Measurements from ENCODE around the gene SPTBN1.

The SPTBN1 gene

GRCh38 chr2:54531558-54531957 lies 75.4 kb downstream of the SPTBN1 start:
- no peak for DNase-seq

GRCh38 chr2:54534221-54534620 lies 78.1 kb downstream of the SPTBN1 start:
- no peak for DNase-seq

- no peak for DNase-seq
Measured at GRCh38 chr2:54534625-54535024, 78.5 kb downstream of the SPTBN1 start.

DNA sequence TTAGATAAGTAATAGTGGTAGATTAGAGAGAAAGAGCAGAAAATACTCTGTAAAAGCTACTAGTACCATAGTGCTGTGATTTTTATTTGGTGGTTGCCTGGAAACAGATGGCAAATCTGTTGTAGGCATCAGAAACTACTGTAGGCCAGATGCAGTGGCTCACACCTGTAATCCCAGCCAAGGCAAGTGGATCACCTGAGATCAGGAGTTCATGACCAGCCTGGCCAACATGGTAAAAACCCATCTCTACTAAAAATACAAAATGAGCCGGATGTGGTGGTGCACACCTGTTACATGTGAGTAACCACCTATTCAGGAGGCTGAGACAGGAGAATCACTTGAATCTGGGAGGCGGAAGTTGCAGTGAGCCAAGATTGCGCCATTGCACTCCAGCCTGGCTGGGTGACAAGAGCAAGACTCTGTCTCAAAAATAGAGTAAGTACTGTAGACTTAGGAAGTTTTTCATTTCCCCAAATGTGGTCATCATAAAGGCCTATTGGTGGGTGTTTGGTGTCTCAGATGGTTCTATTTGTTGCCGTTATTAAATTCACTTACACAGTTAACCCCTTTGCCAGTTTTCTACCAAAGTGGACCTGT lies 79.6 kb downstream of the SPTBN1 start:
- no peak for DNase-seq

DNA sequence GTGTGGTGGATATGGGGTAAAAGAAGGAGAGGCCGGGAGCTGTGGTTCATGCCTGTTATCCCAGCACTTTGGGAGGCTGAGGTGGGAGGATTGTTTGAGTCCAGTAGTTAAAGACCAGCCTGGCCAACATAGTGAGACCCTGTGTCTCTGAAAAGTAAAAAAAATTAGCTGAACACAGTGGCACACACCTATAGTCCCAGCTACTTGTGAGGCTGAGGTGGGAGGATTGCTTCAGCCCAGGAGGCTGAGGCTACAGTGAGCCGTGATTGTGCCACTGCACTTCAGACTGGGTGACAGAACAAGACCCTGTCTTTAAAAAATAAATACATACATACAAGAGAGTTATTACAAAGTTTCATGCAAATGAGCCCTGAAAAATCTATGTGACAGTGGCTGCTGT lies 80.6 kb downstream of the SPTBN1 start:
- DNase-seq = no peak

- DNase-seq = no peak
Measured at GRCh38 chr2:54538537-54538936, 82.4 kb downstream of the SPTBN1 start.

DNA sequence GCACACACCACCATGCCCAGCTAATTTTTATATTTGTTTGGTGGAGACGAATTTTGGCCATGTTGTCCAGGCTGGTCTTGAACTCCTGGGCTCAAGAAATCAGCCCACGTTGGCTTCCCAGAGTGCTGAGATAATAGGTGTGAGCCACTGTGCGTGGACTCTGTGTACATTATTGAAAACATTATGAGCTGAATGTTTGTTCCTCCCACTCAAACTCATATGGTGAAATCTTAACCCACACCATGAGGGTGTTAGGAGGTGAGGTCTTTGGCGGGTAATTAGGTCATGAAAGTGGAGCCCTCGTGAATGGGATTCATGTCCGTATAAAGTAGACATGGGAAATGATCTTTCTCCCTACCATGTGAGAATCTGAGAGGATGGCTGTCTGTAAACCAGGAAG lies 83.6 kb downstream of the SPTBN1 start:
- DNase-seq = no peak

DNA sequence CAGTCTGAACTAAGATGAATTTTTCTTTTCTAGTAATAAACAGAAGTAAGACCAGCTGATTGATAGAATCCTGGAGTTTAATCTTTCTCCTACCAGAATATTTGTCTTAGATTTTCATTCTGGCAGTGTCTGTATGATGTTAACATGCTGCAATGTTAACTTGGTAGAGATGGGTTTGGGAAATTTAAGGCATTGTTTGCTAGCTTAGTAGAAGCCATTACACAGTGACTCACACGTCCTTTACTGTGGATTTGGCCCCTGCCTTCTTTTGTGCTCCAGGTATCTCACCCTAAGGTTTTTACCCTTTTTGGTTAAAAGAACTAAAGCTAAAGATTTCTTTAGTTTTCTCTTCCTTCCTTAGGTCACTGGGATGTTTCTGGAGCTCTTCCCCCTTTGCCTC lies 84.1 kb downstream of the SPTBN1 start:
- DNase-seq = no peak

DNA sequence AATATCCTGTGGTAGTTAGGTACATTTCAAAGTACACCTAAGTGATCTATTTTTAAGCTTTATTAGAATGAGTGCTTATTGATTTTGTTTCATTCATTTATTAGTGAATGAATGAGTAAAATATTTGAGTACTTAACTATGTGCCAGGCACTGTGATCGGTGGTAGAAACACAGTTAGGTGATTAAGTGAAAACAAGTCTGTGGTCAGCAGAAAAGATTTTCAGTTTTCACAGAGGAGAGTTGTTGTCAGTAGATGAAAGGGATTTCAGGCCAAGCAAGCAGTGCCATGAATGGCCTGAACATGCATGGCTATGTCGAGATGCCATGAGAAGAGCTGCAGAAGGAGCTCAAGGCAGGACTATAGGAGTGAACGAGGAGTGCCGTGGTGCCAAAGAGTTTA lies 85.9 kb downstream of the SPTBN1 start:
- DNase-seq = no peak

- DNase-seq = peak in 1 of 2 experiments; percentile 37
Measured at GRCh38 chr2:54543733-54544396, 87.7 kb downstream of the SPTBN1 start.

- no peak for DNase-seq
Measured at GRCh38 chr2:54545702-54546450, 89.7 kb downstream of the SPTBN1 start.

- DNase-seq = no peak
Measured at GRCh38 chr2:54546518-54546917, 90.4 kb downstream of the SPTBN1 start.

DNA sequence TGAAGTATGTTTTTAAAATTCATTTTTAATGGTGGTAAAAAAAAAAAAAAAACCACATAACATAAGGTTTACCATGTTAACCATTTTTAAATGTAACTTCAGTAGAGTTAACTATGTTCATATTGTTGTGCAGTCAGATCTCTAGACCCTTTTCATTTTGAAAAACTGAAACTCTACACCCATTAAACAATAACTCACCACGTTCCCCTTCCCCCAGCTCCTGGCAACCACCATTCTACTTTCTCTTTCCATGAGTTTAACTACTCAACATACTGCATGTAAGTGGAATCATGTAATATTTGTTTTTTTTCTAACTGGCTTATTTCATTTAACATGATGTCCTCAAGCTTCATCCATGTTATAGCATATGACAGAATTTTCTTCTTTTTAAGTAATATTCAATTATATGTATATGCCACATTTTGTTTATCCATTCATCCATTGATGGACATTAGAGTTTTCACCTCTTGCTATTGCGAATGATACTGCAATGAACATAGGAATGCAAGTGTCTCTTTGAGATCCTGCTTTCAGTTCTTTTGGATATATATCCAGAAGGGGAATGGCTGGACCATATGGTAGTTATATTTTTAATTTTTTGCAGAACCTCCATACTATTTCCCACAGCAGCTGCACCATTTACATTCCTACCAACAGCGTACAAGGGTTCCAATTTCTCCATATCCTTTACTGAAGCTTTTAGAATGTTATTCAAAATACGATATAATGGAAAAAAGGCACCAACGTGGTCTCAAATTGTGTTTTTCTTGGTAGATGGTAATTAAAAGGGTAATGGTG lies 91.0 kb downstream of the SPTBN1 start:
- no peak for DNase-seq

- no peak for DNase-seq
Measured at GRCh38 chr2:54549430-54549829, 93.3 kb downstream of the SPTBN1 start.

- peak in 1 of 2 experiments; percentile 28 for DNase-seq
Measured at GRCh38 chr2:54549917-54550518, 93.9 kb downstream of the SPTBN1 start.

- DNase-seq = no peak
Measured at GRCh38 chr2:54550547-54550946, 94.4 kb downstream of the SPTBN1 start.

DNA sequence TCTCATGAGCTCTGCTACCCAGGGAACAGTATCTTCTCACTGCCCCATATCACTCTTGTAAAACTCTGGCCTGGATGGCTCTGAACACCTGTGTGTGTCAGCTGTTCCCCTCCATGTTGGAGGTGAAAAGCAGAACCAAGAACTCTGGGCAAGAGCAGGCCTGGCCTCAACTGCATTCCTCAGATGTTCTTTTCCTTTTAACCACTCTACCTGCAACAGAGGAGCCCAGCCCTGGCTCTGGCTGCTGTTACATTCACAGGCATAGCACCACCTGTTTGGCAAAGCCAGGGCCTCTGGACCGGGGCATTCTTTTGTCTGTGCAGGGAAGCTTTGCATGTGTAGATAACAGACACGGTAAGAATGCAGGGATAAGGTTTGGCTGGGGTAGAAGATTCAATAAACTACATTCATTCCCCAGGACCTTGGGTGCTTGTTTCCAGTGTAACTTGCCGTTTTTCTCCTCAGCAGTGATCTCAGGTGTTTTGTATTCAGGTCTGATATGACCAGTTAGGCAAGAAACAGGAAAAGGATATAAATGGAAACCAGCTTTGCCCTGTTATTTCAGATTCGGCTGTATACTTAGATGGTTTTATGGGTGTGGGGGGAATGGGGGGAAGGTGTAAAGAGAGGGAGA lies 95.1 kb downstream of the SPTBN1 start:
- DNase-seq = no peak

DNA sequence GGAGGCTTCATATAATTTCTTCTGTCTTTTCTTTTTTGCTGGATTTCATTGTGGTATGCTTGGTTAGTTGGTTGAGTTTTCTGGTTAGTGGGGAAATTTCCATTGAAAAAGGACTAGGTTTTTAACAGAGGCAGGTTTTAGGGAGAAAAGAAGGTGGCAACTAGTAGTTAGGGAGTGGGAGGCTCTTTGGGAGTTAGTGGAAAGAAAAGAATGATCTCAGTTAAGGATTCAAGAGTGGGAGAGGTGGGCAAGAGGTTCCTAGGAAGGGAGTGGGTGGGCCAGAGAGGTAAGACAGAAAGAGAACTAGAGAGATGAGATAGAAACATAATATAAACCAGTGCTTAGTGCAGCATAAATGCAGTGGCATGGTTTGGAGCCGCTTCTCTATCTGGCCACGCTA lies 96.9 kb downstream of the SPTBN1 start:
- no peak for DNase-seq

- no peak for DNase-seq
Measured at GRCh38 chr2:54553775-54554174, 97.6 kb downstream of the SPTBN1 start.

DNA sequence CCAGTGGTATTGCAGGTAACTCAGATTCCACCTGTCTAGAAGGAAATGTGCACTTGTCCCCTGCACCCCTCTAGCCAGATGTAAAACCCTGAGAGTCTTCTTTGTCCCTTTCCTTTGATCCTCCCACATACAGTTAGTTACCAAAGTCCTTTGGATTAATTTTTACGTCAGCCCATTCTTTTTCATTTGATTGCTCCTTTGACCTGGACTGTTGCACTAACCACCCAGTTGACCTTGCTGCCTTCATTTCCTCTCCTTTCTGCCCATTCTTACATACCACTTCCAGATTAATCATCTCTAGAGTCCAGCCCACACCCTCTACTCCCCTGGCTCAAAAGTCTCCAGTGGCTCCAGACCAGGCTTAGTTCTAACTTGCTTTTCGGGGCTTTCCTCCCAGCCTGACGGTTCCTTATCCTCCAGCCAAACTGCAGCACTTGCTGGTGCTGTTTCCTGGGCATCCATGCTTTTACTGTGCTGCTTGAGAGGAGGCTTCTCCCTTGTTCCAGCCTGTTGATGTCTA lies 99.3 kb downstream of the SPTBN1 start:
- DNase-seq = no peak

GRCh38 chr2:54556621-54557121 lies 100.5 kb downstream of the SPTBN1 start:
- no peak for DNase-seq

DNA sequence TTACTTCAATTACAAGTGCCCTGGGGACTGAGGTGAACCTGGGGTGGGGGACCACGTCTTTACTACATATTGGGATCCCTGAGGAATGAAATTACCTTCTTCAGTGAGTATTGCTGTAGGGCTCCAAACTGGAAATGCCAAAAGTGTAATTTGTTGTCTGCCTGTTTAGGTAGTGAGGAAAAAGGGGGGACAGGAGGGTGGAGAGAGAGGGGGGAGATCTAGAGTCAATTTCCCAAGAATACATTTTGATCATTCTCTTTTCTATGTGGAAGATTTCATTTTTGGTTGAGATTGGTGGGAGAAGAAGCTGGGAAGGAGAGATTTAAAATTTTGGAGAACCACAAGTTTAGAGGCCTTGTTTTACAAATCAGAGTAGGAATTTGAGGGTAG lies 101.1 kb downstream of the SPTBN1 start:
- no peak for DNase-seq

Measured in NCI-H524 (cell line).